Stimulated activated naive B cell treated with anti-CD40 and anti-IgM and Interleukin-4, amounts not matched to agents 10 μg/mL and 1 μg/mL and 100 μg/mL, for 72 hours (primary cell): ENCODE data around the gene PRR16.

ENCODE experiments used
- ATAC-seq, 2 donors: fragments of 150-1000 bp; cut with Tn5 transposase; replicated peaks; 2 replicates each; pipeline ENCODE4 v1.10.0; 2021; ENCODE audit warnings: moderate library complexity in 1 of 2
- DNase-seq: peaks from one replicate; pipeline ENCODE4 v3.0.0; 2021
- H3K27ac Mint-ChIP-seq: one replicate; pipeline ENCODE4 v1.8.0; 2022; ENCODE audit warnings: mild to moderate bottlenecking, mixed read lengths
- H3K27me3 Mint-ChIP-seq, 2 donors: one replicate each; pipeline ENCODE4 v1.8.0; 2022; ENCODE audit warnings: mixed read lengths in 2 of 2
- H3K36me3 Mint-ChIP-seq, 2 donors: one replicate each; pipeline ENCODE4 v1.8.0; 2022; ENCODE audit warnings: mixed read lengths in 2 of 2, mild to moderate bottlenecking in 1 of 2
- H3K4me1 Mint-ChIP-seq, 2 donors: one replicate each; pipeline ENCODE4 v1.8.0; 2022; ENCODE audit warnings: mixed read lengths in 2 of 2, mild to moderate bottlenecking in 1 of 2
- H3K4me3 Mint-ChIP-seq, 2 donors: one replicate each; pipeline ENCODE4 v1.8.0; 2022; ENCODE audit warnings: mild to moderate bottlenecking in 2 of 2, mixed read lengths in 2 of 2, moderate library complexity in 1 of 2
- H3K9me3 Mint-ChIP-seq, 2 donors: one replicate each; pipeline ENCODE4 v1.8.0; 2022; ENCODE audit warnings: mixed read lengths in 2 of 2, mild to moderate bottlenecking in 1 of 2

Gene PRR16

GRCh38 chr5:120516805-120517204, 52.7 kb downstream of the PRR16 start:
- ATAC-seq (no peak), DNase-seq (no peak)
- Mint-ChIP-seq H3K27ac (no peak overlapping the region), H3K4me1 (no peaks in the 10 kb centered on the region), H3K4me3 (no peak overlapping the region), H3K9me3 (no peaks in the 10 kb centered on the region), H3K36me3 (no peaks in the 10 kb centered on the region), H3K27me3 (no peaks in the 10 kb centered on the region)

GRCh38 chr5:120517607-120518252, 53.6 kb downstream of the PRR16 start:
- DNase-seq (no peak), ATAC-seq (no peak)
- H3K27ac Mint-ChIP-seq: no peak overlapping the region
- no peak overlapping the region for H3K4me3 Mint-ChIP-seq
- H3K36me3 Mint-ChIP-seq: no peaks in the 10 kb centered on the region
- no peaks in the 10 kb centered on the region for H3K9me3 Mint-ChIP-seq
- no peaks in the 10 kb centered on the region for H3K27me3 Mint-ChIP-seq
- H3K4me1 Mint-ChIP-seq: no peaks in the 10 kb centered on the region

- Mint-ChIP-seq H3K36me3 (no peaks in the 10 kb centered on the region), H3K27ac (no peak overlapping the region), H3K4me3 (no peak overlapping the region)
These were observed 54.5 kb downstream of the PRR16 start for GRCh38 chr5:120518581-120518980.

GRCh38 chr5:120527251-120527650, 63.2 kb downstream of the PRR16 start:
- H3K4me1 Mint-ChIP-seq: no peaks in the 10 kb centered on the region
- DNase-seq: no peak

More at GRCh38 chr5:120518581-120518980, 54.5 kb downstream of the PRR16 start:
- Mint-ChIP-seq H3K27me3 (no peaks in the 10 kb centered on the region), H3K4me1 (no peaks in the 10 kb centered on the region), H3K9me3 (no peaks in the 10 kb centered on the region)
- no peak for ATAC-seq
- no peak for DNase-seq

GRCh38 chr5:120528609-120529008, 64.5 kb downstream of the PRR16 start:
- Mint-ChIP-seq H3K4me1 (no peaks in the 10 kb centered on the region), H3K27ac (no peak overlapping the region), H3K36me3 (no peaks in the 10 kb centered on the region), H3K9me3 (no peaks in the 10 kb centered on the region), H3K4me3 (no peak overlapping the region), H3K27me3 (no peaks in the 10 kb centered on the region)
- ATAC-seq (no peak), DNase-seq (no peak)

More at GRCh38 chr5:120527251-120527650, 63.2 kb downstream of the PRR16 start:
- ATAC-seq: no peak
- no peaks in the 10 kb centered on the region for H3K36me3 Mint-ChIP-seq
- no peaks in the 10 kb centered on the region for H3K9me3 Mint-ChIP-seq
- no peaks in the 10 kb centered on the region for H3K27me3 Mint-ChIP-seq
- no peak overlapping the region for H3K27ac Mint-ChIP-seq
- H3K4me3 Mint-ChIP-seq: no peak overlapping the region

- Mint-ChIP-seq H3K9me3 (no peaks in the 10 kb centered on the region), H3K36me3 (no peaks in the 10 kb centered on the region), H3K4me3 (no peak overlapping the region), H3K27ac (no peak overlapping the region), H3K27me3 (no peaks in the 10 kb centered on the region), H3K4me1 (no peaks in the 10 kb centered on the region)
- no peak for DNase-seq
- no peak for ATAC-seq
These were observed 65.3 kb downstream of the PRR16 start for GRCh38 chr5:120529386-120529785.

- Mint-ChIP-seq H3K36me3 (no peaks in the 10 kb centered on the region), H3K27ac (no peak overlapping the region), H3K4me1 (no peaks in the 10 kb centered on the region), H3K4me3 (no peak overlapping the region), H3K27me3 (no peaks in the 10 kb centered on the region), H3K9me3 (no peaks in the 10 kb centered on the region)
- no peak for ATAC-seq
- DNase-seq: no peak
These were observed 67.1 kb downstream of the PRR16 start for GRCh38 chr5:120531215-120531614.

- Mint-ChIP-seq H3K36me3 (no peaks in the 10 kb centered on the region), H3K27me3 (no peaks in the 10 kb centered on the region), H3K27ac (no peak overlapping the region), H3K4me1 (no peaks in the 10 kb centered on the region), H3K4me3 (no peak overlapping the region), H3K9me3 (peaks cover 0 to 2% of the 10 kb centered on the region in 2 donors)
- no peak for ATAC-seq
- DNase-seq: no peak
These were observed 68.7 kb downstream of the PRR16 start for GRCh38 chr5:120532835-120533234.

- no peaks in the 10 kb centered on the region for H3K27me3 Mint-ChIP-seq
- H3K27ac Mint-ChIP-seq: no peak overlapping the region
- no peak overlapping the region for H3K4me3 Mint-ChIP-seq
- no peaks in the 10 kb centered on the region for H3K4me1 Mint-ChIP-seq
- DNase-seq (no peak), ATAC-seq (no peak)
- H3K36me3 Mint-ChIP-seq: no peaks in the 10 kb centered on the region
- H3K9me3 Mint-ChIP-seq: peaks cover 0 to 2% of the 10 kb centered on the region in 2 donors
These were observed 69.5 kb downstream of the PRR16 start for GRCh38 chr5:120533581-120533980.

GRCh38 chr5:120535900-120536299, 71.8 kb downstream of the PRR16 start:
- H3K27me3 Mint-ChIP-seq: no peaks in the 10 kb centered on the region
- ATAC-seq (no peak), DNase-seq (no peak)
- no peak overlapping the region for H3K4me3 Mint-ChIP-seq
- peaks cover 0 to 2% of the 10 kb centered on the region in 2 donors for H3K9me3 Mint-ChIP-seq
- no peaks in the 10 kb centered on the region for H3K4me1 Mint-ChIP-seq
- H3K36me3 Mint-ChIP-seq: no peaks in the 10 kb centered on the region
- no peak overlapping the region for H3K27ac Mint-ChIP-seq

- Mint-ChIP-seq H3K27ac (no peak overlapping the region), H3K4me1 (no peaks in the 10 kb centered on the region), H3K9me3 (peaks cover 0 to 2% of the 10 kb centered on the region in 2 donors), H3K36me3 (no peaks in the 10 kb centered on the region), H3K4me3 (no peak overlapping the region), H3K27me3 (no peaks in the 10 kb centered on the region)
- no peak for ATAC-seq
- DNase-seq: no peak
These were observed 74.0 kb downstream of the PRR16 start for GRCh38 chr5:120538149-120538548.

GRCh38 chr5:120538644-120539043, 74.5 kb downstream of the PRR16 start:
- Mint-ChIP-seq H3K4me3 (no peak overlapping the region), H3K9me3 (peaks cover 0 to 2% of the 10 kb centered on the region in 2 donors), H3K27me3 (no peaks in the 10 kb centered on the region), H3K36me3 (no peaks in the 10 kb centered on the region), H3K27ac (no peak overlapping the region), H3K4me1 (no peaks in the 10 kb centered on the region)
- no peak for DNase-seq
- ATAC-seq: no peak

GRCh38 chr5:120539471-120539870, 75.4 kb downstream of the PRR16 start:
- peaks cover 0 to 2% of the 10 kb centered on the region in 2 donors for H3K9me3 Mint-ChIP-seq
- H3K27me3 Mint-ChIP-seq: no peaks in the 10 kb centered on the region
- H3K4me3 Mint-ChIP-seq: no peak overlapping the region
- ATAC-seq: no peak
- no peaks in the 10 kb centered on the region for H3K4me1 Mint-ChIP-seq
- H3K27ac Mint-ChIP-seq: no peak overlapping the region
- no peak for DNase-seq
- no peaks in the 10 kb centered on the region for H3K36me3 Mint-ChIP-seq

GRCh38 chr5:120540097-120540496, 76.0 kb downstream of the PRR16 start:
- H3K9me3 Mint-ChIP-seq: peaks cover 0 to 2% of the 10 kb centered on the region in 2 donors
- H3K27ac Mint-ChIP-seq: no peak overlapping the region
- no peaks in the 10 kb centered on the region for H3K36me3 Mint-ChIP-seq
- no peak for ATAC-seq
- H3K27me3 Mint-ChIP-seq: no peaks in the 10 kb centered on the region
- no peaks in the 10 kb centered on the region for H3K4me1 Mint-ChIP-seq
- no peak for DNase-seq
- no peak overlapping the region for H3K4me3 Mint-ChIP-seq

GRCh38 chr5:120544043-120544442, 79.9 kb downstream of the PRR16 start:
- Mint-ChIP-seq H3K9me3 (no peaks in the 10 kb centered on the region), H3K36me3 (no peaks in the 10 kb centered on the region), H3K4me3 (no peak overlapping the region), H3K27ac (no peak overlapping the region), H3K4me1 (no peaks in the 10 kb centered on the region), H3K27me3 (no peaks in the 10 kb centered on the region)
- ATAC-seq: no peak
- no peak for DNase-seq

GRCh38 chr5:120545007-120545406, 80.9 kb downstream of the PRR16 start:
- Mint-ChIP-seq H3K27ac (no peak overlapping the region), H3K9me3 (no peaks in the 10 kb centered on the region), H3K4me3 (no peak overlapping the region), H3K27me3 (no peaks in the 10 kb centered on the region), H3K36me3 (no peaks in the 10 kb centered on the region), H3K4me1 (no peaks in the 10 kb centered on the region)
- DNase-seq: no peak
- no peak for ATAC-seq
